ENCODE measurements around the gene CD7. TPM values are rescaled to one million over a fixed set of nuclear protein-coding genes. Genes with fewer than 3 reads are reported as not detected.

CD7 gene
- total RNA-seq, 1 experiment from 2014 or later, result 0.74 TPM

DNA sequence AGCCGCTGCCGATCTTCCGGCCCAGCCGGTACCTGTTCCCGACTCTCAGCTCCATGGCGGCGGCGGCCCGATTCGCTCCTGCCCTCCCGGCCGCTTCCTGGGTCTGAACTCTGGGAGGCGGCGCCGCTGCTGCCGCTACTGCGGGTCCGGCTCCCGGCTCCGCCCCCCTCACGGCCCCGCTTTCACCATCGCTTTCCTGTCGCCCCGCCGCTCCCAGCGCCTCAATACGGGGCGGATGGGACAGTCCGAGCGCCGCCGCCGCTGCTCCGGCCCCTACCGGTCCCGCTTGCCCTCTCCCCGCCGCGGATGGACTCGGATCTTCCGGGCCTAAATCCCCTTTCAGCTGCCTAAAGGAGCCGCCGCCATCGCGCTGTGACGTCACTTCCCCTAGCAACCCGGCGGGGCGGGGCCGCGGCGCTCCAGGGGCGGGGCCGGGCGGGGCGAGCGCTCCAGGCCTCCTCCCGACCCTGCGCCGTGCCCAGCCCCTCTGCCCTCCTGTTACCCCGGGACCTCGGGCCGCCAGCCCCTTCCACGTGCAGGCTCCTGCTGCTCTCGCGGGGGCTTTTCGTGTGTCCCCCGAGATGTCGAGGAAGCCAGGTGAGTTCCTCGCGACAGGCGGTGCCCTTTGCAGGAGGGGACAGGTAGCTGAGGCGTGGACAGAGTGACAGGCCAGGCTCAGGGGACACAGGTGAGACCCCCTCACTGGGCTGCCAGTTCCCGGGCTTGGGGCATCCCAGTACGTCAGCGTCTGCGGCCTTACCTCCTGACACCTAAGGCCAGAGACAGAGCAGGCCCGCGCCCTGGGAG, 43.9 kb downstream of the CD7 start, which contains the start of gene CSNK1D (continued):
- TF ChIP-seq, protein P1, sequence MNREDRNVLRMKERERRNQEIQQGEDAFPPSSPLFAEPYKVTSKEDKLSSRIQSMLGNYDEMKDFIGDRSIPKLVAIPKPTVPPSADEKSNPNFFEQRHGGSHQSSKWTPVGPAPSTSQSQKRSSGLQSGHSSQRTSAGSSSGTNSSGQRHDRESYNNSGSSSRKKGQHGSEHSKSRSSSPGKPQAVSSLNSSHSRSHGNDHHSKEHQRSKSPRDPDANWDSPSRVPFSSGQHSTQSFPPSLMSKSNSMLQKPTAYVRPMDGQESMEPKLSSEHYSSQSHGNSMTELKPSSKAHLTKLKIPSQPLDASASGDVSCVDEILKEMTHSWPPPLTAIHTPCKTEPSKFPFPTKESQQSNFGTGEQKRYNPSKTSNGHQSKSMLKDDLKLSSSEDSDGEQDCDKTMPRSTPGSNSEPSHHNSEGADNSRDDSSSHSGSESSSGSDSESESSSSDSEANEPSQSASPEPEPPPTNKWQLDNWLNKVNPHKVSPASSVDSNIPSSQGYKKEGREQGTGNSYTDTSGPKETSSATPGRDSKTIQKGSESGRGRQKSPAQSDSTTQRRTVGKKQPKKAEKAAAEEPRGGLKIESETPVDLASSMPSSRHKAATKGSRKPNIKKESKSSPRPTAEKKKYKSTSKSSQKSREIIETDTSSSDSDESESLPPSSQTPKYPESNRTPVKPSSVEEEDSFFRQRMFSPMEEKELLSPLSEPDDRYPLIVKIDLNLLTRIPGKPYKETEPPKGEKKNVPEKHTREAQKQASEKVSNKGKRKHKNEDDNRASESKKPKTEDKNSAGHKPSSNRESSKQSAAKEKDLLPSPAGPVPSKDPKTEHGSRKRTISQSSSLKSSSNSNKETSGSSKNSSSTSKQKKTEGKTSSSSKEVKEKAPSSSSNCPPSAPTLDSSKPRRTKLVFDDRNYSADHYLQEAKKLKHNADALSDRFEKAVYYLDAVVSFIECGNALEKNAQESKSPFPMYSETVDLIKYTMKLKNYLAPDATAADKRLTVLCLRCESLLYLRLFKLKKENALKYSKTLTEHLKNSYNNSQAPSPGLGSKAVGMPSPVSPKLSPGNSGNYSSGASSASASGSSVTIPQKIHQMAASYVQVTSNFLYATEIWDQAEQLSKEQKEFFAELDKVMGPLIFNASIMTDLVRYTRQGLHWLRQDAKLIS (CRISPR knock-in tag; IDR thresholded peaks at IDR 0.05; ENCODE audit: borderline replicate concordance), result no peak
- TF ChIP-seq, protein P2, sequence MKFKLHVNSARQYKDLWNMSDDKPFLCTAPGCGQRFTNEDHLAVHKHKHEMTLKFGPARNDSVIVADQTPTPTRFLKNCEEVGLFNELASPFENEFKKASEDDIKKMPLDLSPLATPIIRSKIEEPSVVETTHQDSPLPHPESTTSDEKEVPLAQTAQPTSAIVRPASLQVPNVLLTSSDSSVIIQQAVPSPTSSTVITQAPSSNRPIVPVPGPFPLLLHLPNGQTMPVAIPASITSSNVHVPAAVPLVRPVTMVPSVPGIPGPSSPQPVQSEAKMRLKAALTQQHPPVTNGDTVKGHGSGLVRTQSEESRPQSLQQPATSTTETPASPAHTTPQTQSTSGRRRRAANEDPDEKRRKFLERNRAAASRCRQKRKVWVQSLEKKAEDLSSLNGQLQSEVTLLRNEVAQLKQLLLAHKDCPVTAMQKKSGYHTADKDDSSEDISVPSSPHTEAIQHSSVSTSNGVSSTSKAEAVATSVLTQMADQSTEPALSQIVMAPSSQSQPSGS (CRISPR knock-in tag; IDR thresholded peaks at IDR 0.05; ENCODE audit: borderline replicate concordance, low read depth), result no peak
- TF ChIP-seq NFE2L1 (CRISPR knock-in tag; IDR thresholded peaks at IDR 0.05), result no peak
- TF ChIP-seq, protein P3, sequence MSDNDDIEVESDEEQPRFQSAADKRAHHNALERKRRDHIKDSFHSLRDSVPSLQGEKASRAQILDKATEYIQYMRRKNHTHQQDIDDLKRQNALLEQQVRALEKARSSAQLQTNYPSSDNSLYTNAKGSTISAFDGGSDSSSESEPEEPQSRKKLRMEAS (CRISPR knock-in tag; IDR thresholded peaks at IDR 0.05), result peak; percentile 53
- TF ChIP-seq, protein P4, sequence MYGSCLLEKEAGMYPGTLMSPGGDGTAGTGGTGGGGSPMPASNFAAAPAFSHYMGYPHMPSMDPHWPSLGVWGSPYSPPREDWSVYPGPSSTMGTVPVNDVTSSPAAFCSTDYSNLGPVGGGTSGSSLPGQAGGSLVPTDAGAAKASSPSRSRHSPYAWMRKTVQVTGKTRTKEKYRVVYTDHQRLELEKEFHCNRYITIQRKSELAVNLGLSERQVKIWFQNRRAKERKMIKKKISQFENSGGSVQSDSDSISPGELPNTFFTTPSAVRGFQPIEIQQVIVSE (CRISPR knock-in tag; IDR thresholded peaks at IDR 0.05; ENCODE audit: borderline replicate concordance), result no peak
- TF ChIP-seq, protein P5, sequence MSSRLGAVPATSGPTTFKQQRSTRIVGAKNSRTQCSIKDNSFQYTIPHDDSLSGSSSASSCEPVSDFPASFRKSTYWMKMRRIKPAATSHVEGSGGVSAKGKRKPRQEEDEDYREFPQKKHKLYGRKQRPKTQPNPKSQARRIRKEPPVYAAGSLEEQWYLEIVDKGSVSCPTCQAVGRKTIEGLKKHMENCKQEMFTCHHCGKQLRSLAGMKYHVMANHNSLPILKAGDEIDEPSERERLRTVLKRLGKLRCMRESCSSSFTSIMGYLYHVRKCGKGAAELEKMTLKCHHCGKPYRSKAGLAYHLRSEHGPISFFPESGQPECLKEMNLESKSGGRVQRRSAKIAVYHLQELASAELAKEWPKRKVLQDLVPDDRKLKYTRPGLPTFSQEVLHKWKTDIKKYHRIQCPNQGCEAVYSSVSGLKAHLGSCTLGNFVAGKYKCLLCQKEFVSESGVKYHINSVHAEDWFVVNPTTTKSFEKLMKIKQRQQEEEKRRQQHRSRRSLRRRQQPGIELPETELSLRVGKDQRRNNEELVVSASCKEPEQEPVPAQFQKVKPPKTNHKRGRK (CRISPR knock-in tag; IDR thresholded peaks at IDR 0.05; ENCODE audit: borderline replicate concordance), result no peak
- 0 out of 2 replicates have a peak, but pooled peaks have one; percentile 36 for TF ChIP-seq ZBTB21 (CRISPR knock-in tag; IDR thresholded peaks at IDR 0.05; ENCODE audit: borderline replicate concordance)
- no peak for TF ChIP-seq KAT7 (CRISPR knock-in tag; IDR thresholded peaks at IDR 0.05; ENCODE audit: borderline replicate concordance)
- TF ChIP-seq ZNF232 (CRISPR knock-in tag; IDR thresholded peaks at IDR 0.05), result no peak
- no peak for TF ChIP-seq NFYB (CRISPR knock-in tag; conservative IDR thresholded peaks at IDR 0.05; ENCODE audit: low read depth)
- no peak for TF ChIP-seq PRRX2 (CRISPR knock-in tag; IDR thresholded peaks at IDR 0.05)
- TF ChIP-seq SMAD4 (CRISPR knock-in tag; IDR thresholded peaks at IDR 0.05), result no peak
- TF ChIP-seq NFATC4 (CRISPR knock-in tag; IDR thresholded peaks at IDR 0.05), result no peak
- TF ChIP-seq, protein P6, sequence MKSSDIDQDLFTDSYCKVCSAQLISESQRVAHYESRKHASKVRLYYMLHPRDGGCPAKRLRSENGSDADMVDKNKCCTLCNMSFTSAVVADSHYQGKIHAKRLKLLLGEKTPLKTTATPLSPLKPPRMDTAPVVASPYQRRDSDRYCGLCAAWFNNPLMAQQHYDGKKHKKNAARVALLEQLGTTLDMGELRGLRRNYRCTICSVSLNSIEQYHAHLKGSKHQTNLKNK (CRISPR knock-in tag; IDR thresholded peaks at IDR 0.05), result no peak
- no peak for TF ChIP-seq ZNF423 (CRISPR knock-in tag; IDR thresholded peaks at IDR 0.05)
- TF ChIP-seq, protein P7, sequence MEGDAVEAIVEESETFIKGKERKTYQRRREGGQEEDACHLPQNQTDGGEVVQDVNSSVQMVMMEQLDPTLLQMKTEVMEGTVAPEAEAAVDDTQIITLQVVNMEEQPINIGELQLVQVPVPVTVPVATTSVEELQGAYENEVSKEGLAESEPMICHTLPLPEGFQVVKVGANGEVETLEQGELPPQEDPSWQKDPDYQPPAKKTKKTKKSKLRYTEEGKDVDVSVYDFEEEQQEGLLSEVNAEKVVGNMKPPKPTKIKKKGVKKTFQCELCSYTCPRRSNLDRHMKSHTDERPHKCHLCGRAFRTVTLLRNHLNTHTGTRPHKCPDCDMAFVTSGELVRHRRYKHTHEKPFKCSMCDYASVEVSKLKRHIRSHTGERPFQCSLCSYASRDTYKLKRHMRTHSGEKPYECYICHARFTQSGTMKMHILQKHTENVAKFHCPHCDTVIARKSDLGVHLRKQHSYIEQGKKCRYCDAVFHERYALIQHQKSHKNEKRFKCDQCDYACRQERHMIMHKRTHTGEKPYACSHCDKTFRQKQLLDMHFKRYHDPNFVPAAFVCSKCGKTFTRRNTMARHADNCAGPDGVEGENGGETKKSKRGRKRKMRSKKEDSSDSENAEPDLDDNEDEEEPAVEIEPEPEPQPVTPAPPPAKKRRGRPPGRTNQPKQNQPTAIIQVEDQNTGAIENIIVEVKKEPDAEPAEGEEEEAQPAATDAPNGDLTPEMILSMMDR (IDR thresholded peaks at IDR 0.05), result no peak
- TF ChIP-seq, protein P8, sequence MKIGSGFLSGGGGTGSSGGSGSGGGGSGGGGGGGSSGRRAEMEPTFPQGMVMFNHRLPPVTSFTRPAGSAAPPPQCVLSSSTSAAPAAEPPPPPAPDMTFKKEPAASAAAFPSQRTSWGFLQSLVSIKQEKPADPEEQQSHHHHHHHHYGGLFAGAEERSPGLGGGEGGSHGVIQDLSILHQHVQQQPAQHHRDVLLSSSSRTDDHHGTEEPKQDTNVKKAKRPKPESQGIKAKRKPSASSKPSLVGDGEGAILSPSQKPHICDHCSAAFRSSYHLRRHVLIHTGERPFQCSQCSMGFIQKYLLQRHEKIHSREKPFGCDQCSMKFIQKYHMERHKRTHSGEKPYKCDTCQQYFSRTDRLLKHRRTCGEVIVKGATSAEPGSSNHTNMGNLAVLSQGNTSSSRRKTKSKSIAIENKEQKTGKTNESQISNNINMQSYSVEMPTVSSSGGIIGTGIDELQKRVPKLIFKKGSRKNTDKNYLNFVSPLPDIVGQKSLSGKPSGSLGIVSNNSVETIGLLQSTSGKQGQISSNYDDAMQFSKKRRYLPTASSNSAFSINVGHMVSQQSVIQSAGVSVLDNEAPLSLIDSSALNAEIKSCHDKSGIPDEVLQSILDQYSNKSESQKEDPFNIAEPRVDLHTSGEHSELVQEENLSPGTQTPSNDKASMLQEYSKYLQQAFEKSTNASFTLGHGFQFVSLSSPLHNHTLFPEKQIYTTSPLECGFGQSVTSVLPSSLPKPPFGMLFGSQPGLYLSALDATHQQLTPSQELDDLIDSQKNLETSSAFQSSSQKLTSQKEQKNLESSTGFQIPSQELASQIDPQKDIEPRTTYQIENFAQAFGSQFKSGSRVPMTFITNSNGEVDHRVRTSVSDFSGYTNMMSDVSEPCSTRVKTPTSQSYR (CRISPR knock-in tag; IDR thresholded peaks at IDR 0.05), result no peak
- TF ChIP-seq, protein P9, sequence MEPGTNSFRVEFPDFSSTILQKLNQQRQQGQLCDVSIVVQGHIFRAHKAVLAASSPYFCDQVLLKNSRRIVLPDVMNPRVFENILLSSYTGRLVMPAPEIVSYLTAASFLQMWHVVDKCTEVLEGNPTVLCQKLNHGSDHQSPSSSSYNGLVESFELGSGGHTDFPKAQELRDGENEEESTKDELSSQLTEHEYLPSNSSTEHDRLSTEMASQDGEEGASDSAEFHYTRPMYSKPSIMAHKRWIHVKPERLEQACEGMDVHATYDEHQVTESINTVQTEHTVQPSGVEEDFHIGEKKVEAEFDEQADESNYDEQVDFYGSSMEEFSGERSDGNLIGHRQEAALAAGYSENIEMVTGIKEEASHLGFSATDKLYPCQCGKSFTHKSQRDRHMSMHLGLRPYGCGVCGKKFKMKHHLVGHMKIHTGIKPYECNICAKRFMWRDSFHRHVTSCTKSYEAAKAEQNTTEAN (CRISPR knock-in tag; IDR thresholded peaks at IDR 0.05), result no peak
- TF ChIP-seq ESRRA (CRISPR knock-in tag; IDR thresholded peaks at IDR 0.05; ENCODE audit: borderline replicate concordance), result no peak
- no peak; the same call in 1 of the 2 replicates for TF ChIP-seq CBFB (CRISPR knock-in tag; IDR thresholded peaks at IDR 0.05; ENCODE audit: low read depth)
- no peak for TF ChIP-seq MYBL2 (CRISPR knock-in tag; IDR thresholded peaks at IDR 0.05)
- TF ChIP-seq, protein P10, sequence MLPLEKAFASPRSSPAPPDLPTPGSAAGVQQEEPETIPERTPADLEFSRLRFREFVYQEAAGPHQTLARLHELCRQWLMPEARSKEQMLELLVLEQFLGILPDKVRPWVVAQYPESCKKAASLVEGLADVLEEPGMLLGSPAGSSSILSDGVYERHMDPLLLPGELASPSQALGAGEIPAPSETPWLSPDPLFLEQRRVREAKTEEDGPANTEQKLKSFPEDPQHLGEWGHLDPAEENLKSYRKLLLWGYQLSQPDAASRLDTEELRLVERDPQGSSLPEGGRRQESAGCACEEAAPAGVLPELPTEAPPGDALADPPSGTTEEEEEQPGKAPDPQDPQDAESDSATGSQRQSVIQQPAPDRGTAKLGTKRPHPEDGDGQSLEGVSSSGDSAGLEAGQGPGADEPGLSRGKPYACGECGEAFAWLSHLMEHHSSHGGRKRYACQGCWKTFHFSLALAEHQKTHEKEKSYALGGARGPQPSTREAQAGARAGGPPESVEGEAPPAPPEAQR (CRISPR knock-in tag; IDR thresholded peaks at IDR 0.05), result no peak

Data from WTC11 (cell line).